GM21447 (cell line): ENCODE measurements around the gene GOLGA6L22.
"Not testable (repeated sequence)": the region's sequence is repeated elsewhere in the genome, so short reads cannot be mapped to it uniquely, and the experiment has no call there.

Experiments used
- ATAC-seq: cut with Tn5 transposase; IDR thresholded peaks from one replicate; pipeline ENCODE4 v1.9.1; 2021; ENCODE audit not compliant: unreplicated experiment

GOLGA6L22 gene, protein sequence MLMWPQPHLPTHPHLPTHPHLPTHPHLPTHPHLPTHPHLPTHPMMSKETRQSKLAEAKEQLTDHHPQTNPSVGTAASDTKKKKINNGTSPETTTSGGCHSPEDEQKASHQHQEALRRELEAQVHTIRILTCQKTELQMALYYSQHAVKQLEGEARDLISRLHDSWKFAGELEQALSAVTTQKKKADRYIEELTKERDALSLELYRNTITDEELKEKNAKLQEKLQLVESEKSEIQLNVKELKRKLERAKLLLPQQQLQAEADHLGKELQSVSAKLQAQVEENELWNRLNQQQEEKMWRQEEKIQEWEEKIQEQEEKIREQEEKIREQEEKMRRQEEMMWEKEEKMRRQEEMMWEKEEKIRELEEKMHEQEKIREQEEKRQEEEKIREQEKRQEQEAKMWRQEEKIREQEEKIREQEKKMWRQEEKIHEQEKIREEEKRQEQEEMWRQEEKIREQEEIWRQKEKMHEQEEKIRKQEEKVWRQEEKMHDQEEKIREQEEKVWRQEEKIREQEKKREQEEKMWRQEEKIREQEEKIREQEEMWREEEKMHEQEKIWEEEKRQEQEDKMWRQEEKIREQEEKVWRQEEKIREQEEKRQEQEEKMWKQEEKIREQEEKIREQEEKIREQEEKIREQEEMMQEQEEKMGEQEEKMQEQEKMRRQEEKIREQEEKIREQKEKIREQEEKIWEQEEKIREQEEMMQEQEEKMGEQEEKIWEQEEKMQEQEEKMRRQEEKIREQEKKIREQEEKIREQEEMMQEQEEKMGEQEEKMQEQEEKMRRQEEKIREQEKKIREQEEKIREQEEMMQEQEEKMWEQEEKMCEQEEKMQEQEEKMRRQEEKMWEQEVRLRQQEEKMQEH

GRCh38 chr15:22458603-22459002 lies at the start of gene GOLGA6L22:
Gene GOLGA6L22 (plus strand): TSS chr15:22458903. CDS start chr15:22458994, 91 bp downstream.
- ATAC-seq = not testable (repeated sequence)

- not testable (repeated sequence) for ATAC-seq
Observed at GRCh38 chr15:22417288-22417687, 41.4 kb upstream of the GOLGA6L22 start.

DNA sequence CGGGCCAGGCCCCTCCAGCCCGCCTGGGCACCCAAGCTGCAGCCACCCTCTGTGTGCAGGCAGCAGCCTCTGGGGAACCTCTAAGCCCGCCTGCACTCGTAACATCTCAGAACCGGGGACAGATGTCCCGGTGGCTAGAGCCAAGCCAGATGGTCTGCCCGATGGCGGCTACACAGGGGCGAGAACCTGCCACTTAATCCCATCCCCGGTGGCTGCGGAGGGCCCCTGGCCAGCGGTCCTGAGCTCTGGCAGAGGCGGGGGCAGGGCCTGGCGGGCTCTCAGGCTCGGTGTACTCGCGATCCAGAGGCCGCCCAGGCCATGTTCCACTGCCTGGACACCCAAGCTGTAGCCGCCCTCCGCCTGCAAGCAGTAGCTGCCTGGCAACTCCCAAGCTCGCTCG lies 40.9 kb upstream of the GOLGA6L22 start:
- ATAC-seq = not testable (repeated sequence)

- not testable (repeated sequence) for ATAC-seq
Observed at GRCh38 chr15:22418212-22418611, 40.5 kb upstream of the GOLGA6L22 start.

DNA sequence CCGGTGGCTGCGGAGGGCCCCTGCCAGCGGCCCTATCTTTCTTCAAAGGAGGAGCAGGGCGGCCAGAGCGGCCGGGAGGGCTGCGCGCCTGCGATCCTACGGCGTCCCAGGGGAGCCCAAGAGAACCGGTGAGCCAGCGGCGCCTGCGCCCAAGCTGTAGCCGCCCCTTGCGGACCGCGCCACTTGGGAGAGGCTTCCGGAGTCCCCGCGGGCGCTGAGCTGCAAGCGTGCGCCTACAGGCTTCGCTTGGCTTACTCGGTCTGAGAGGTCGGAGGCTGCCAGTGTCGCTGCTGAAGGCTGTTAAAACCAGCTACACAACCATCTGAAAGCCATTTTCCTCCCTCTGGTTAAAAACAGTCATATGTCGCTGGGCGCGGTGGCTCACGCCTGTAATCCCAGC lies 40.0 kb upstream of the GOLGA6L22 start:
- not testable (repeated sequence) for ATAC-seq

DNA sequence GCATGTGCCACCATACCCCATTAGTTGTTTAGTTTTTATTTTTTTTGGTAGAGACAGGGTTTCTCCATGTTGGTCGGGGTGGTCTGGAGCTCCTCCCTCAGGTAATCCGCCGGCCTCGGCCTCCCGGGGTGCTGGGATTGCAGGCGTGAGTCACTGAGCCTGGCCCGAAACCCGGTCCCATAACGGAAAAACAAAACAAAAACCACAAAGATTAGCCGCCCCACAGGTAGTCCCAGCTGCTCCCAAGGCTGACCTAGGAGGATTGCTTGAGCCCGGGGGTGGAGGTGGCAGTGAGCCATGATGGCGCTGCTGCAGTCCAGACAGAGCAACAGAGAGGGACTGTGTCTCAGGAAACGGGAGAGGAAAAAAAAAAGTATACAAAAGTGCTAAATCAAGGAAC lies 38.4 kb upstream of the GOLGA6L22 start:
- not testable (repeated sequence) for ATAC-seq

- ATAC-seq = not testable (repeated sequence)
Observed at GRCh38 chr15:22429426-22429825, 29.3 kb upstream of the GOLGA6L22 start.

- ATAC-seq = not testable (repeated sequence)
Observed at GRCh38 chr15:22431687-22432086, 27.0 kb upstream of the GOLGA6L22 start.

DNA sequence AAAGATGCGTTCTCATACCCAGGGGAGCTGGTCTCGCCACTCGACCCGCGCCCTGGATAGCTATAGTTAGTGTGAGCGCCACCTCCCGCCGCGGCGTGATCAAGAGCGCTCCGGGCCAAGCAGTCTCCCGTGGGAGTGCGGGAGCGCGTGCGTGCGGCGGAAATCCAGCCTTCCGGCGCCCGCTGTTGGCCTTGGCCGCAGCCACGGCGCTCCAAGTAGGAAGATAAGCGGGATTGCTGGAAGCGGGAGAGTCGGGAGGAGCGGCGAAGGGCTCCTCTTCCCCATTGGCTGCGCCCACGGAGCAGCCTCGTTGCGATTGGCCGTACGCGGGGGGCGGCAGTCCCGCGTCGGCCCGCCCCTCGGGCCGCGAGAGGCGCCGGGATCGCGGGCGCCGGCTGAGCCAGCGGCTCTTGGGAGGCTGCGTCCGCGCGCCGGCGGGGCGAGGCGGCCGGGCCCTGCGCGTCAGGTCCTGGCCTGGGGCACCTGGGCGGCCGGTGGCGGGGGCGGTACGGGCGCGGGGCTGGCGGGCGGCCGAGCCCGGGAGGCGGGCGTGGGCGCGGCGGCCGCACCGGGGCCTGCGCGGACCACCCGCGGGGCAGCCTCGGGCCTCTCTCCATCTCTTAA lies 35.9 kb downstream of the GOLGA6L22 start:
- not testable (repeated sequence) for ATAC-seq

DNA sequence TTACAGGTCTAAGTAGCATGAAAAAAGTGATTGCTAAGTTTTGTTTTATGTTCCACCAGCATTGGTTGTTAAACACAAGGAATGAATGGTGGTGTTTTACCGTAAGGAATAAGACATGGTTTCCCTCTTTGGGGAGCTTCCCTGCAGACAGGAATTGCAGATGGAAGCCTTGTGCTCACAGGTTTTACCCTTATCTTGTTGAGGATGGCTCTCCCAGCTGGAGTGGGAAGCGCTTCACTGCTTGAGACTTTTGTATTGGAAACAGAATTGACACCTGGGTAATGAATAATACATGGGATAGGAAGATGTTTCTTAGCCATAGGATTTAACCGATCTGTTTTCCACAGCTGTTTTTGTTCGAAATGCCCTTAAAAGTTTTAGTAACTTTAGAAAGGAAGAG lies 38.5 kb downstream of the GOLGA6L22 start:
- ATAC-seq = not testable (repeated sequence)

DNA sequence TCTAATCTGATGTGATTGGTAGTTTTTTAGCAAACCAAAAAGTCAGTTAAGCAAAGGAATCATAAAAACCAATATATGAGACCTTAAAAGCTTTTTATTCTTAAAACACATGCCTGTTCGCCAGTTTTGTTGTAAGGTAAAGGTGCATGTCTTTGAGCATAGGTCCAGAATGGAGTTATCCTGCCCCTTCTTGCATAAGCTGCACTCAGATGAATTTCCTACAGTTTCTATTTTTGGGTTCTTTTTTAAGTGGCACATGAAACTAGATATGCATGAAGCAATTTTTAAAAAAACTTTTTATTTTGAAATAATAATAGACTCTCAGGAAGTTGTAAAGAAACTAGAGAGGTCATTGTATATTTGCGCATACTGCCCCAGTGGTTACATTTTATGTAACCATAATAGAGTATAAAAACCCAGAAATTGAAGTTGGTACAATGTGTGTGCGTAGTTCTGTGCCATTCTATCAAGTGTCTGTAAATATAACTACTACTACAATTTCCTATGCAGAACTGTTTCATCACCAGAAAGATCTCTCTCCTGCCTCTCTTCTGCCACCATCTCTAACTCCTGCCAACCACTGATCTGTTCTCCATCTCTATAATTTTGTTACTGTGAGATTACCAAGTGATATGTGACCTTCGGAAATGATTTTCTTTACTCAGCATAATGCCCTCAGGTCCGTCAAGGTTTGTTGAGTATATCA lies 39.7 kb downstream of the GOLGA6L22 start:
- ATAC-seq = not testable (repeated sequence)

DNA sequence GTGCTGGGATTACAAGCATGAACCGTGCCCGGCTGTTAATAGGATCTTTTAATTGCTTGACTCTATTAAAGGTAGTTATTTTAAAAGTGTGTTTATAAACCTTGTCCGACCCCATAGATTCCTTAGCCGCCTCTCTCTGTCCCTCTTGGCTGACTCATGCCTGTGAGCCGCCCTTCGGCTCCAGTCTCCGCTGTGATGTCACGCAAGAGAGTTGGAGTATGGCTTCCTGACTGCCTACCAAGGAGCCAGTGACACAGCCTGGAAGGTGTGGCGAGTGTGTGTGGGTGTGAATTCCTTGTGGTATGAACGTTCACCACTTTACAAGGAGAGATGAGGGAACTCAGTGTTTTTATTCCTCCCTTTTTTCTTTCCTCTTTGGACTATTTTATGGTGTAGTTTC lies 43.6 kb downstream of the GOLGA6L22 start:
- not testable (repeated sequence) for ATAC-seq

DNA sequence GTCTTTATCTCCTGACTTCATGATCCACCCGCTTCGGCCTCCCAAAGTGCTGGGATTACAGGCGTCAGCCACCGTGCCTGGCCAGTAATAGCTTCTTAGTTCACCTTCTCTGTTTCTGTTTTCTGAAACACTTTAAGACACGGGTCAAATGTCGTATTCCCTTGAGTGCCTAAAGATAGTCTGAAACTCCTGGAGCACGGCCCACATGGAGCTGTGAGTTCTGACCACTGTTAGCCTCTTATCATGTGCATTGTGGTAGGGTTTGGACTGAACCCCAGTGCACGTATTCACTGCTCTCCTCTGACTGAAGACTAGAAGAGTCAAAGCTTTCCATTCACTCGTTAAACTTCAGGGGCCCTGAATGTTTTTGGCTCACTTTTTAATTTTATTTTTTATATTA lies 48.3 kb downstream of the GOLGA6L22 start:
- ATAC-seq = not testable (repeated sequence)

- ATAC-seq = not testable (repeated sequence)
Observed at GRCh38 chr15:22516140-22516539, 57.4 kb downstream of the GOLGA6L22 start.
